GM19193 (cell line): ENCODE measurements around the gene OSER1.

Experiments used
- POLR2A ChIP-seq: IDR thresholded peaks from 4 replicates; pipeline ENCODE4 v1.6.1; 2011; ENCODE audit not compliant: insufficient read depth, insufficient read length; ENCODE audit errors: extremely low read depth

OSER1 gene

DNA sequence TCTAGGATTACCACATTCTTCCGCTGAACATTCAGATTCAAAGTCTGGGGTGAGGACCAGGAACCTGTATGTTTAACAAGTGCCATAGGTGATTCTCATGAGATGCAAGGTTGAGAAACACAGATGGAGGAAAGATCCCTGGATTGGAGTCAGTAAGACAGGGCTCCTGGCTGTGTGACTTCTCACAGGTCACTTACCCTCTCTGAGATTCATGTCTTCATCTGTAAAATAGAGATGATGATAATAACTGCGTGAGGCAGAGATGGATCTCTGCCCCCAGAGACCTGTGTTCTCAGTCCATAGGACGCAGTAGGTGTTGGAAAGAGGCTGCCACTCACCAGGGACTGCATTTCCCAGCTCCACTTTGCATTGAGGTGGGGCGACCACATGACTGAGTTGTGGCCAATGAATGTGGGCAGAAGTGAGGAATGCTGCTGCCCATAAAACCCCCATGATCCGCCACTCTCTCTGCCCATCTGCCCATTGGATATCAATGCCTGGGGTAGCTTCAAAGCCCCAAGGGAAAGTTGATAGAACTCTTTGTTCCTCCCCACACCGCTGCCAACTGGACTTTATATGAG, 23.0 kb upstream of the OSER1 start:
- TF ChIP-seq POLR2A, result no peak

- no peak for TF ChIP-seq POLR2A
These were observed 21.3 kb upstream of the OSER1 start for GRCh38 chr20:44231713-44232468.

DNA sequence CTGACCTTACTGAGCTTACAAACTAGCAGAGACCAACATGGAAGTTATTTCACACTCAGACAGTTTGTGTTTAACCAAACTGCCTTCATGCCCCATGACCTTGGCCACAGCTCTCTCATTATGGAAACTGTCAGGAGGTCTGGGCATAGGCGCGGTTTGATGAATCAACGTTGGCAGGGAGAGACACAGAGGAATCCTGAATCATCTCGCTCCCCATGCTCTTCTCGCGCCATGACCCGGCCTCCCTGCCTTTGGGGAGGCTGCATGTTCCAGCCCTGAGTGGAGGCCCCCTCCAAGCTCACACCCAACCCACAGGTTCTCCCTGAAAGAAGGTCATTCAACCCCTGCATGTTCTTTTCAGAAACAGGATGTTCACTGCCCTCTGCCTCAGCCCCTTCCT, 20.6 kb upstream of the OSER1 start:
- TF ChIP-seq POLR2A, result no peak

GRCh38 chr20:44228465-44229258, 18.1 kb upstream of the OSER1 start:
- TF ChIP-seq POLR2A, result no peak

DNA sequence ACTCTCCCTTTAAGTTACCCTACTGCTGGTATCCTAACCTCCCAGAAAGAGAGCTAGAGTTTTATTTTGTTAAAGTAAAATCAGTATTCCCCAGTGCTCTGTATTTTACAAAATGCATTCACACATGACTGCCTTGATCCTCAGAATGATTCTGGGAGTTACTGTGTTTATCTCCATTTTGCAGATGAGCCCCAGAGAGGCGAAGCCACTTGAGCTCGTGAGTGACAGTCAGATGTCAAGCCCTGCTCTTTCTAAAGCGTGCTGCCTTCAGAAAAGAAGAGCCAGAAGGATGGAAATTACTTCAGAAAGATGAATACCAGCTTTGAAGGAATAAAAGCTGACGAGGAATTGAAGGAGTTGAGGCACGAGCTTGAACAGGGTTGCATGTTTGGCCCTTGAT, 14.1 kb upstream of the OSER1 start:
- TF ChIP-seq POLR2A, result no peak

DNA sequence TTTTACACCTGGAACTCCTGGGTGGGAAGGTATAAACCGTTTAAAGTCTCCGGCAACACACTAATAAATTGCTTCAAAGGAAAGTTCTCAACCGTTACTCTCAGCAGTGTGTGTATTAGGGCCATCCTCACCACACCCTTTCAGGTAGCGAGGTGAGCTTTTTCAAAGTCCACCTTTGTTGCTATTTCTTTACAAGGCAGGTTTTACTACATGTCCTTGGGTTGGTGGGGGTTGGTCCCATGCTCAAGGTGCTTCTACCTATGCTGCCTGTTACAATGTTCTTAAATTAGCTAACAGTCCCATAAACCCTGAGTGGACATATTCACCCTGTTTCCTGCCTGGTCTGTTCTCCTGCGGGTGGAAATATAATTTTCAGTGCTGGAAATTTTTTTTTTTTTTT, 13.2 kb upstream of the OSER1 start:
- TF ChIP-seq POLR2A, result no peak

DNA sequence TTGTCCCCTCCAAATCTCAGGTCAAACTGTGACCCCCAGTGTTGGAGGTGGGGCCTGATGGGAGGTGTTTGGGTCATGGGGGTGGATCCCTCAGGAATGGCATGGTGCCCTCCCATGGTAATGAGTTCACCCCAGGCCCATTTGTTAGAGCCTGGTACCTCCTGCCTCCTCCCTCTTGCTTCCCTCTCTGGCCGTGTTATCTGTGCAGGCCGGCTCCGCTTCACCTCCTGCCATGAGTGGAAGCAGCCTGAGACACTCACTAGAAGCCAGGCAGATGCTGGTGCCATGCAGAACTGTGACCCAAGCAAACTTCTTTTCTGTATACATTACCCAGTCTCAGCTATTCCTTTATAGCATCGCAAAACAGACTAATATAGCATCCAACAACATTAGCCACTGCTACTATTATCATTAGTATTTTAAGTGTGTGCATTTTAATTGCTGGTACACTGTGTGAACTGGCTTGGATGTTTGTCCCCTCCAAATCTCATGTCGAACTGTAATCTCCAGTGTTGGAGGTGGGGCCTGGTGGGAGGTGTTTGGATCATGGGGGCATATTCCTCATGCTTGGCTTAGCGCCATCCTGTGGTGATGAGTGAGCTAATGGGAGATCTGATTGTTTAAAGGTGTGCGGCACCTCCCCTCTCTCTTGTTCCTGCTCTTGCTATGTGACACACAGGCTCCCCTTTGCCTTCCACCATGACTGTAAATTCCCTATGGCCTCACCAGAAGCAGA, 12.2 kb upstream of the OSER1 start:
- no peak for TF ChIP-seq POLR2A

- no peak for TF ChIP-seq POLR2A
These were observed 11.5 kb upstream of the OSER1 start for GRCh38 chr20:44222027-44222426.

DNA sequence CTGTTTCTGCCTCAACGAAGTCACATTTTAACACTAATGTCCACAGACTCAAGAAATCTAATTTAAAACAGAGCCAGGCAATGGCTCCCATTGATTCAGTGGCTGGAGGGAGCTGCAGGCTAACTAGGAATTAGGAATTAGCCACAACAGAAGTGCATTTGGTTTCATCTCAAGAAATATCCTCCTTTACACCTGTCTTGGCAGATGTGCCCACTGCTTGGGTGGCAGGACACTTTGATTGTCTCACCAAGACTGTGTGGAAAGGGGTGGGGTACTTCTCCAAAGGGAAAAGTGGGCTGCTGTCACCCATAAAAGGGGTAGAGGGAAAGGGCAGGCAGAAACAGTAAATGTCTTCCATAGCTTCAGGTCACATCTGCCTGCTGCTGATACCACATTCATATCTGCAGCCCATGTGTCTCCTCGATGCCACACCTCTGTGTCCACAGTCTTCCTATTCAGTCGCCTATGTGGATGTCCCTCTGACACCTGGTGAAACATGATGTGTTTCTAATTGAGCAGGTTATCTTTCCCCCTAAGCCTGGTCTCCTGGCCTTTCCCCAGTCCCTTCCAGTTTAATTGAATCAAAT, 10.9 kb upstream of the OSER1 start:
- no peak for TF ChIP-seq POLR2A

DNA sequence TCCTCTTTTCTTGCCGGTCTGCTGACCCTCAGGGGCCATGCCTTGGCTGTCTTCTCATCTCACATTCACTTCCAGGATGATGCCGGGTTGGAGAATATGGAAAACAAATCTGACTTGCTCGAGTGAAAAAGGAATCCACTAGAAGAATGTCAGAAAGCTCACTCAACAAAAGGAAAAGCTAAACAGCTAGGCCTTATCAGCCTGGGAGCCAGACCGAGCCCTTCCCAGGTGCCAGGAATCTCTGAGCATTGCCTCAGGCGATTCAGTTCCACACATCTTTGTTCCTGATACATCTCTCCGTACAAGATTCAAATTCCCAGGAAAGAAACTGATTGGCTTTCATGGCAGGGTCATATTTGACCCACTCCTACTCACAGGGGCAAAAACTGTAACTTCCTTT, 9.2 kb upstream of the OSER1 start:
- TF ChIP-seq POLR2A, result no peak

DNA sequence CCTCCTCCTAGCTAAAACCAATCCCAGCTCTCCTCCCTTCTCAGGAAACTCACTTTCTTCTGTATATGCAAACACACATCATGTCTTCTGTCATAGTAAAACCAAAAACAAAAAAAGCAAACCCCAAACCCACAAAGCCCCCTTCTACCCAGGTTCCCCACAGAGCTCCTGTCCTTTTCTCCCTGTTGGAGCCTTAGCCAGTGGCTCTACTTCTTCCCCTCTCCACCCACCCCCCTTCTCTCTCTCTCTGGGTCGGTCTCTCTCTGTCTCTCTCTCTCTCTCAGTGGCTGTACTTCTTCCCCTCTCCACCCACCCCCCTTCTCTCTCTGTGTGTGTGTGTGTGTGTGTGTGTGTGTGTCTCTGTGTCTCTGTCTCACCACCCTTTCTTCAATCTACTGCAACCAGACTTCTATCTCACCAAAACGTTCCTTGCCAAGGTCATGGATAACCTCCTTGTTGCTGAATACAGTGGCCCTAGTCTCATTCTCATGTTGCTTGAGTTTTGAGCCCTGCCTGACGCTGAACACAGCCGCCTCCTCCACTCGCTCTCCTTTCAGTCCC, 8.7 kb upstream of the OSER1 start:
- TF ChIP-seq POLR2A, result no peak

DNA sequence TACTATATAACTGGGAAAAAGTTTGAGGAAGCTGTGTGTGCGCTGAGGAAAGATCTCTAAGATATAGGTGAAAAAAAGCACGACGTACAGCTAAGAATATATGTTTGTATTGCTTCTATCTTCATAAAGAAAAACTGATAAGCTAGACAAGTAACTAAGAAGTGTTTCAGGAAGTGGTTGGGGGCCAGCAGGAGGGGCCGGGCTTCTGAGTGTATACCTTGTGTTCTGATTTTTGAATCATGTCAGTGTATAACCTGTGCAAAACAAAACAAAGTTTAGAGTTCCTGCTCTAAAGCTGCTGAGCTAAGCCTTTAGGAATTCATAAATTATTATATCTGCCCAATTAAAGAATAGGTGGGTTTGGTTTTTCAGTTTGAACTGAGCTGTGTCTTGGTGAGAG, 7.9 kb upstream of the OSER1 start:
- TF ChIP-seq POLR2A, result no peak

DNA sequence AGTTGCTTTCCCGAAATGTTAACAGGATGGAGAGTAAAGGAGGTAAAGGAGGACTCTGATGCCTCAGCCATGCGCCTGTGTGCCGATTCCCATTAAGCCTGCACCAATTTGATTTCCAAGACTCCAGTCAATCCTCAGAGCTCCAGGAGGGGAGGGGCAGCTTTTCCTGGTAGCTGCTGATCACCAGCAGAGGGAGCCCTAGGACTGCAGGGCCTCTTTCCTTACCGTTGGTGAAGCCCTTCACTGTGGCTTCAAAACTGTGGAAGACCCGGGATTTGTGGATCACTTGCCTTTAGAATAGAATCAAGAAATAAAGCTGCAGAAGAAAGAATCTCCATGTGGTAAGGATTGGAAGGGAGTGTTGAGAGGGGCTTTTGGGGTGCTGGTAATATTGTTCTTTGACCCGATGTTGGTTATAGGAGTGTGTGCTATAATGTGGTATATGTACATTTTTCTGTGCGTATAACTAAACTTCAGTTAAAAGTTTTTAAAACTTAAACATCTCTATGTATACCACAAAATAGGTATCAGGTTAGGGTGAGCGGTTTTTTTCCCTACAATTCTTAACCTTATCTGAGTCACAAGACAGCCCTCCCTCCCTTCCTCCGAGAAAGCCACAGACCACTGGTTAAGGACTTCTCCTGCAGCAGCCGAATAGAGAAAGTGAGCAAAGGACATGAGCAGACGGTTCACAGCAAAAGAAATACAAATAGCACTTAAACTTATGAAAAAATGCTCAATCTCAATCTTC, 6.9 kb upstream of the OSER1 start:
- no peak for TF ChIP-seq POLR2A

DNA sequence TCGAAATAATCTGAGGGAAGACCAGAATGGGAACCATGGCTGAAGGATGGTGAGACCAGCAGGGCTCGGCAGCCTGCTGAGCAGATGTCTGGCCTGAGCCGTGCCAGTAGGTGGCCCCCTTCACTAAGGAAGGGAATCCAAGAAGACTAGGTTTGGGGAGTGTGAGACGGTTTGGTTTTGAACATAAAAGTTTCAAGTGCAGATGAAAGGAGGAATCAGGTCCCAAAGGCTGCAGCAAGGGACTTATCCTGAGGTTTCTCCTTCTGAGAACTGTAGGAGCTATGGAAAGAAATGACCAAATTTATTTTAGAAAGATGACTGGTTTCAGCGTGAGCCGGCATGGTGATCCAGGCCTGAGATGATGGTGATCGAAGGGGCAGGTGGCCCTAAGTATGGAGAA, 4.6 kb upstream of the OSER1 start:
- TF ChIP-seq POLR2A, result no peak

DNA sequence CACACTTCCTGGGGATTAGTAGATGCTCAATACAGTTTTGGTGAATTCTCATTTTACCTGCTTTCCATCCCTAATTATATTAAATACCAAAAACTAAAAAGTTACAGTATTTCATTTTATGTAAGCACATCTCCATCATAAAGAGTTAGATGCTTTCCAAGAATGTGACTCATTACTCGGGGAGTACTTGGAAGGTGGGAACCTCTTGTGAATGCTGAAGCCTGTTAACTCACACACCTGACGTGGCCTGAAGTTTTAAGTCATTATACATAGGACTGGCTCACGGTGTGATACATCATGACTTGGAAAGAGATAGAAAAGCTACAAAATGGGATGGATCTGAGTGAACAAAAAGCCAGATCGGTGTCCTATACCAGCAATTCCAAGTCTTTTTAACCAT, 2.2 kb upstream of the OSER1 start:
- TF ChIP-seq POLR2A, result no peak
